ENCODE data around the gene DHX30.

DHX30 gene

DNA sequence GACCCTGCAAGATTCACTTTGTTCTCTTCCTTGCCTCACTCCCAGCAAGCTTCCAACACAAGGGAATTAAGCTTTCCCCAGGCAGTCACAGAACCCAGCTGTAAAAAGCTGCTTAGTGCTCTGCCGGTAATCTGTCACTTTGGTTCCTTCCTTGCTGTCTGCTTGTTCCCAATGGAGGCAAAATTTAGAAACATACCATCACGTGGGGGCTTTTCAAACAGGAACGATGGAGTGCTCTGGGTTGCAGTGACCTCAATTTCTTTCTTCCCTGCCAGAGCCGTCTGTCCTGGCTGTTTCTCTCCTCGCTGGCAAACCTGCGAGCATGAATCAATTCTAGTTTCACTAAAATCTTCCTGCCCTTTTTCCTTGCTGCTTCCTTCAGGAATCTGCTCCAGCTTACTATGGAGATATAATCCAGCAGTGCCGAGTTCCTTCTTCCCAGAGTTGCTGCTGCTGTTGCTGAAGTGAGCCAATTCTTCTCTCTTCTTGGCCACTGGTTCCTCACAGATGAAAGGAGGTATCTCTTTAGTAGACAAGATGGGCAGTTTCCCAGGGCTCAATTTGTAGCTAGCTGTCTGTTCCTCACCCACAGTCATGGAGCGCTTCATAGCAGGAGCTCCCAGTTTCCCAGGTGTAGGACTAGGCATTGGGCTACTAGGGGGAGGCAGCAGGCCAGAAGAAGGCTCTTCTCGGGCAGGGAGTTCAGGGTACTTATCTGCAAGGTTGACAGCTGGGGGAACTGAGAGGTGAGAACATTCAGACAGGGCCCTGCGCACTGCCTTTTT lies 88.1 kb downstream of the DHX30 start:
- POLR2A ChIA-PET: interaction anchor here (1.4 kb wide), 1 partner anchor 198 kb away, joined by 3 read pairs; no protein-coding TSS in a partner anchor
- Histone ChIP-seq H3K36me3 (ENCODE audit: control insufficient read depth in 2 of 2, insufficient read depth in 1 of 2, low read length in 2 of 2) (peaks cover 0 to 33% of the 10 kb centered on the region in 2 experiments; a peak in 1 of 3 replicates), H3K27ac (ENCODE audit: extremely low read depth, low read depth, low read length) (no peak overlapping the region), H3K4me3 (ENCODE audit: low read depth, low read length) (no peak overlapping the region), H3K9me3 (ENCODE audit: control insufficient read depth, insufficient read depth, low read depth, low read length) (no peaks in the 10 kb centered on the region), H3K4me1 (ENCODE audit: control insufficient read depth, insufficient read depth, low read length) (no peaks in the 10 kb centered on the region)
- CTCF ChIA-PET: interaction anchor here (0.9 to 1.7 kb wide), 2 partner anchors 53 to 99 kb away, joined by 3 to 4 read pairs; no protein-coding TSS in a partner anchor
- no peak for TF ChIP-seq ZNF529 (tag by site-specific recombination; IDR thresholded peaks at IDR 0.05; ENCODE audit: insufficient replicate concordance)
- no peak for TF ChIP-seq ZNF624 (tag by site-specific recombination; IDR thresholded peaks at IDR 0.05)
- no peak for TF ChIP-seq PRDM1 (tag by site-specific recombination; IDR thresholded peaks at IDR 0.05)
- TF ChIP-seq, protein P1, sequence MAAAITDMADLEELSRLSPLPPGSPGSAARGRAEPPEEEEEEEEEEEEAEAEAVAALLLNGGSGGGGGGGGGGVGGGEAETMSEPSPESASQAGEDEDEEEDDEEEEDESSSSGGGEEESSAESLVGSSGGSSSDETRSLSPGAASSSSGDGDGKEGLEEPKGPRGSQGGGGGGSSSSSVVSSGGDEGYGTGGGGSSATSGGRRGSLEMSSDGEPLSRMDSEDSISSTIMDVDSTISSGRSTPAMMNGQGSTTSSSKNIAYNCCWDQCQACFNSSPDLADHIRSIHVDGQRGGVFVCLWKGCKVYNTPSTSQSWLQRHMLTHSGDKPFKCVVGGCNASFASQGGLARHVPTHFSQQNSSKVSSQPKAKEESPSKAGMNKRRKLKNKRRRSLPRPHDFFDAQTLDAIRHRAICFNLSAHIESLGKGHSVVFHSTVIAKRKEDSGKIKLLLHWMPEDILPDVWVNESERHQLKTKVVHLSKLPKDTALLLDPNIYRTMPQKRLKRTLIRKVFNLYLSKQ (tag by site-specific recombination; IDR thresholded peaks at IDR 0.05; ENCODE audit: borderline replicate concordance): no peak
- TF ChIP-seq, protein P2, sequence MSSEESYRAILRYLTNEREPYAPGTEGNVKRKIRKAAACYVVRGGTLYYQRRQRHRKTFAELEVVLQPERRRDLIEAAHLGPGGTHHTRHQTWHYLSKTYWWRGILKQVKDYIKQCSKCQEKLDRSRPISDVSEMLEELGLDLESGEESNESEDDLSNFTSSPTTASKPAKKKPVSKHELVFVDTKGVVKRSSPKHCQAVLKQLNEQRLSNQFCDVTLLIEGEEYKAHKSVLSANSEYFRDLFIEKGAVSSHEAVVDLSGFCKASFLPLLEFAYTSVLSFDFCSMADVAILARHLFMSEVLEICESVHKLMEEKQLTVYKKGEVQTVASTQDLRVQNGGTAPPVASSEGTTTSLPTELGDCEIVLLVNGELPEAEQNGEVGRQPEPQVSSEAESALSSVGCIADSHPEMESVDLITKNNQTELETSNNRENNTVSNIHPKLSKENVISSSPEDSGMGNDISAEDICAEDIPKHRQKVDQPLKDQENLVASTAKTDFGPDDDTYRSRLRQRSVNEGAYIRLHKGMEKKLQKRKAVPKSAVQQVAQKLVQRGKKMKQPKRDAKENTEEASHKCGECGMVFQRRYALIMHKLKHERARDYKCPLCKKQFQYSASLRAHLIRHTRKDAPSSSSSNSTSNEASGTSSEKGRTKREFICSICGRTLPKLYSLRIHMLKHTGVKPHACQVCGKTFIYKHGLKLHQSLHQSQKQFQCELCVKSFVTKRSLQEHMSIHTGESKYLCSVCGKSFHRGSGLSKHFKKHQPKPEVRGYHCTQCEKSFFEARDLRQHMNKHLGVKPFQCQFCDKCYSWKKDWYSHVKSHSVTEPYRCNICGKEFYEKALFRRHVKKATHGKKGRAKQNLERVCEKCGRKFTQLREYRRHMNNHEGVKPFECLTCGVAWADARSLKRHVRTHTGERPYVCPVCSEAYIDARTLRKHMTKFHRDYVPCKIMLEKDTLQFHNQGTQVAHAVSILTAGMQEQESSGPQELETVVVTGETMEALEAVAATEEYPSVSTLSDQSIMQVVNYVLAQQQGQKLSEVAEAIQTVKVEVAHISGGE (tag by site-specific recombination; conservative IDR thresholded peaks at IDR 0.05; ENCODE audit: low read depth): no peak
- TF ChIP-seq ZFP69B (tag by site-specific recombination; IDR thresholded peaks at IDR 0.05): no peak
- TF ChIP-seq ZNF658 (tag by site-specific recombination; IDR thresholded peaks at IDR 0.05): no peak
- TF ChIP-seq, protein P3, sequence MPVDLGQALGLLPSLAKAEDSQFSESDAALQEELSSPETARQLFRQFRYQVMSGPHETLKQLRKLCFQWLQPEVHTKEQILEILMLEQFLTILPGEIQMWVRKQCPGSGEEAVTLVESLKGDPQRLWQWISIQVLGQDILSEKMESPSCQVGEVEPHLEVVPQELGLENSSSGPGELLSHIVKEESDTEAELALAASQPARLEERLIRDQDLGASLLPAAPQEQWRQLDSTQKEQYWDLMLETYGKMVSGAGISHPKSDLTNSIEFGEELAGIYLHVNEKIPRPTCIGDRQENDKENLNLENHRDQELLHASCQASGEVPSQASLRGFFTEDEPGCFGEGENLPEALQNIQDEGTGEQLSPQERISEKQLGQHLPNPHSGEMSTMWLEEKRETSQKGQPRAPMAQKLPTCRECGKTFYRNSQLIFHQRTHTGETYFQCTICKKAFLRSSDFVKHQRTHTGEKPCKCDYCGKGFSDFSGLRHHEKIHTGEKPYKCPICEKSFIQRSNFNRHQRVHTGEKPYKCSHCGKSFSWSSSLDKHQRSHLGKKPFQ (tag by site-specific recombination; IDR thresholded peaks at IDR 0.05): no peak
- TF ChIP-seq ZXDB (tag by site-specific recombination; IDR thresholded peaks at IDR 0.05): no peak
- TF ChIP-seq ZNF223 (tag by site-specific recombination; IDR thresholded peaks at IDR 0.05): no peak

DNA sequence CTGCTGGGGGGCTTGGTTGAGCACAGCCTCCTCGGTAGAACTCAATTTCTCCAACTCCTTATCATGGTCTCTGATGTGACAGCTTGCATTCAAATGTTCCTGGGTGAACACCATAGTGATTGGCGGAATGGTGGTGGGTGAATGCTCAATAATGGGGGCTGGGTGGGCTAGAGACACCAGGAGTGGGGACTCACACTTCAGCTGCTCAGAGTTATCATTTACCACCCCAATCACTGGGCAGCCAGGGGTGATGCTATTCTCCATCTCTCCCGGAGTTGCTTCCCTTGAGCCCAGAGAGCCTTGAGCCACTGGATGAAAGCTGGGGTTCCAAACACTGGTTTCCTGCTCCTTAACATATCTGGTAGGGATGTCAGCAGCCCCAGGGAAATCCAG lies 88.7 kb downstream of the DHX30 start:
- Histone ChIP-seq H3K4me1 (ENCODE audit: control insufficient read depth, insufficient read depth, low read length) (no peaks in the 10 kb centered on the region), H3K27ac (ENCODE audit: extremely low read depth, low read depth, low read length) (no peak overlapping the region), H3K9me3 (ENCODE audit: control insufficient read depth, insufficient read depth, low read depth, low read length) (no peaks in the 10 kb centered on the region), H3K4me3 (ENCODE audit: low read depth, low read length) (no peak overlapping the region), H3K36me3 (ENCODE audit: control insufficient read depth in 2 of 2, insufficient read depth in 1 of 2, low read length in 2 of 2) (peaks cover 0 to 33% of the 10 kb centered on the region in 2 experiments; a peak in 1 of 3 replicates)
- POLR2A ChIA-PET: interaction anchor here (1.4 kb wide), 1 partner anchor 198 kb away, joined by 3 read pairs; no protein-coding TSS in a partner anchor
- no peak for TF ChIP-seq ZNF112 (tag by site-specific recombination; IDR thresholded peaks at IDR 0.05)
- no peak for TF ChIP-seq ZNF561 (tag by site-specific recombination; IDR thresholded peaks at IDR 0.05; ENCODE audit: borderline replicate concordance)
- CTCF ChIA-PET: interaction anchor here (0.6 to 1.7 kb wide), 2 partner anchors 54 to 93 kb away, joined by 3 to 4 read pairs; no protein-coding TSS in a partner anchor
